Measurements from ENCODE around the gene CTNNA2. TPM values are rescaled to one million over a fixed set of nuclear protein-coding genes. Genes with fewer than 3 reads are reported as not detected.
"Not testable (repeated sequence)": the region's sequence is repeated elsewhere in the genome, so short reads cannot be mapped to it uniquely, and the experiment has no call there.

The CTNNA2 gene
- total RNA-seq, 1 donor from 2014 or later: not detected

DNA sequence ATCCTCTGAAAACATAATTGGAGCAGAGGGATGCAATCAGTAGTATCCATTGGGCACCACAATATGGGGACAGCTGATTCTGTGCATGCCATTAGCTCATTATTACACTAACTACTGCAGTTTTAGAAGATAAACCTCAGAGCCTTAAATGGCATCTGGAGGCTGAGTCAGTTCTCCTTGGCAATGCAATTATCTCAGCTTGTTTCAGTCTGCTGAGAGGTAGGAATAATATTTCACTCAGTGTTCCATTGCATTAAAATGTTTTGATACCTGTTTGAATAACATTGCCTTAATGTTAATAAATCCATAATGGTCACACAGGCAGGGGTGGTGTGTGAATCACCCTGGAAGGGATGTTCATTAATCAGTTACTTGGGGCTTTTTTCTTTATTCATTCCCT, 482.1 kb downstream of the CTNNA2 start:
- ATAC-seq (no peak), DNase-seq (no peak)
- intact Hi-C loops (cut with micrococcal nuclease): no loop called here

DNA sequence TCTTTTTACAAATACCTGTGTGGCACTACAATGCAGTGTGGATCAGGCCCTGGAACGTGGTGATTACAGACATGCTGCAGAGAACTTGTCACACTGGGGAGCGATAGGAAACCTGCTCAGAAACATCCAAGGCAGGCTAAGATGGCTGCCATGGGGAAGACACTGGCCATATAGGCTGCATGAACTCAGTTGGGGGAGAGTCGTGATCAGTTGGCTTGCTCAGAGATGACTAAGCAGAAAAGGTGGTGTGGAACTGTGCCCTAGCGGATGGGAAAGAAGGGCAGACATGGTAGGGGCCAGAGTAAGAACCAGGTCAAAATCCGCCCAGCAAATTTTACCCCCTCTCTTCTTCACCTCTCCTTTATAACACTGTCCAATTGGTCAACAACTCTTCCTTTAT, 483.9 kb downstream of the CTNNA2 start:
- DNase-seq: no peak
- ATAC-seq: no peak
- intact Hi-C loops (cut with micrococcal nuclease): no loop called here

DNA sequence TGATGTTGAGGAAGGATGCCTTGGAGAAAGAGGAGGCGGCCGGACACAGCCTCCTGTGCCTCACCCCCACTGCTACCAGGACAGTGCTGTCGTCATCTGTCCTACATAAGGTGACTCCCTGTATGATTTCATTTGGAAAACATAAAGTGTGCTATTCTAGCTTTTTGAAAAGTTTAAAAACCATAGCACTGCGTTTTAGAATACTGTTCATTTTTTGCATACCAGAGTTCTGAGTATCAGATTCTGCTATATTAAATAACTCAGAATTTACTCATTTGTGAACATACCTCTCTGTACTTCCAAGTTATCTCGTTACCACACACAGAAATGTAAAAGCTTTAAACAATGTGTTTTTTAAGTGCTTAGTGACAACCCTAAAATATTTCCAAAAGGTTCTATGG, 488.9 kb downstream of the CTNNA2 start:
- no peak for DNase-seq
- no peak for ATAC-seq
- intact Hi-C loops (cut with micrococcal nuclease): no loop called here

DNA sequence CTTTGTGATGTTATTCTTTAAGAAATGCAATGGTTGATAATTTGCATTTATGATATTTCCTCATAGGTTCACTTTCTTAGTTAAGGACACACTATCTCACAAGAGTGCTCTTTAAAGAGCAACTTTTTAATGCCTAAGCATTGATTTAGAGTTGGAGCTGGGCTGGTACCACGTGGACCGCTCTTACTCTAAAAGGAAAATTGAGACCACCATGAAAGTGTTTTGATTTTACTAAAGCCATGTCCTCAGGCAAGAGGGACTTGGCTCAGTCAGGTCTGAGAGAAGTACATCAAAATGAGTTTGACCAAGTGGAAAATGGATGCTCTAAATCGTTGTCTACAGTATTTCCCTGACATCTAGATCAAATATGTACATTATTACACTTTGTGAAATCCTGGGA, 489.3 kb downstream of the CTNNA2 start:
- intact Hi-C loops (cut with micrococcal nuclease): no loop called here
- DNase-seq (no peak), ATAC-seq (no peak)

DNA sequence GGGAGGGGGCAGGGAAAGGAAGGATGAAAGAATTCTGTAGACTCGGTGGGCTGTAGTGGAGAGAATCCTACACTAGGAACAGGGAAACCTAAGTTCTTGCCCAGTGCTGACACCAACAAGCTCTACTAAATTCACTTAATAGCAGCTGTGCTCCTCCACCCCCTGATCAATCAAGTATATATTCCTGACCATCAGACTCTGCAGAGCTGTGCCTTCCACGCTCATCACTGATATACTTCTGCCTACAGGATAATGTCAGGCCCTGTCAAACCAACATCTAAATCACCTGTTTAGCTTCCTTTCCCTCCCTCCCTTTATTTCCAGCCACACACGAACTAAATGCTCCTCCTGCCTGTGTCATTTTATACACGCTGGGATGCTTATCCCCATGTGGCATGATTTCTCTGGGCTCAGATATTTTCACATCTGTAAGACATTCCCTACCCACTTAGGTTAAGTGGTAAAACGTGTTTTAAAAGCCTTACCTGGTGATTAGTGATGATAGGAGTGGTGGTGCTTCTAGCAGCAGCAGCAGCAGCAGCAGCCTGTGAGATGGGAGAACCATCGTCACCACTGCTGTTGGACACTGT, 489.8 kb downstream of the CTNNA2 start:
- no peak for DNase-seq
- ATAC-seq: no peak
- intact Hi-C loops (cut with micrococcal nuclease): no loop called here

DNA sequence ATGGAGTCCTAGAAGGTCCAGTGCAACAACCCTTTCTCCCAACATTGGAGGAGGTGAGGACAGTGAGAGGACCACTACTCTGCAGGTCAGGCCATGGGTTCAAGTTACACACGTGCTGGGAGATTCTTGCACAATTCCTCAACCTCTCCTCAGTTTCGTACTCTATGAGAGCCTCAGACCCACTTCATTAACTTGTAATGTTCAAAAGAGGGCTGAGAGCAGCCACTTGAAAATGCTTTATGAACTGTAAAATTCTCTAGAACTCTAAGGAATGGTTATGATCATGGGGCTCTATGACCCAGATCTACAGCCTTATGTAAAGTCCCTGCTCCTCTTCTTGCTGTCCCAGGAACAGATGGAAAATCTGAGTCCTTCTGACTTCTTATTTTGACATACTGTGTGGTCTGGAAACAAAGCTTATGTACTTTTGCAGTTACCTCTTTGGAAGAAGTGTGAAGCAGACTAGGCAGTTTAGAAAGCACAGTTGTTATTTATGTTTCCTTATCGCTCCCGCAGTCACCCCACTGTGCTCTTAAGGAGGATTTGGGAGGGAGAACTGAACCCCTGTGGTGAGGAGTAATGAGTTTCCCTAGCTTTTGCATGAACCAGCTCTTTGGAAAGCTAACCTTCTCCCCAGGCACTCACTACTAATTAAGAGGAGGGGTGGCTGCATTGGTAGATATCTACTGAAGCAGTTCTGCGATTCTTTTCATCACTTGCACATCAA, 495.1 kb downstream of the CTNNA2 start:
- intact Hi-C loops (cut with micrococcal nuclease): no loop called here
- DNase-seq (no peak), ATAC-seq (no peak)

DNA sequence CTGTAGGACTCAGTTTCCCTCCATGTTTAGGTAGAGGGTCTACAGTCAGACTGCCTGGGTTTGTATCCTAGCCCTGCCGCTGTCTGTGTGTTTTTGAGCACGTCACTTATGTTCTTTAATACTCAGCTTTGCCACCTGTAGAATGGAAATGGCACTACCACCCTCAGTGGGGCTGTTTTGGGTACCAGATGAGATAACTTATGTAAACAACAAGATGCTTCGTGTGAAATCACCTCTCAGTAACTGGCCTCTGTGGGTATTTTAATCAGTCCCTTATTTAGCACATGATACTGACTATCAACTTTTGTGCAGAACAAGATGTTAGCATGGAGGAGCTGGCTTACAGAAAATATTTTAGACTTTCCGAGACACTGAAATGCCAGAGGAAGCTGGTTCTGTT, 495.7 kb downstream of the CTNNA2 start:
- intact Hi-C loops (cut with micrococcal nuclease): no loop called here
- no peak for DNase-seq
- ATAC-seq: no peak

DNA sequence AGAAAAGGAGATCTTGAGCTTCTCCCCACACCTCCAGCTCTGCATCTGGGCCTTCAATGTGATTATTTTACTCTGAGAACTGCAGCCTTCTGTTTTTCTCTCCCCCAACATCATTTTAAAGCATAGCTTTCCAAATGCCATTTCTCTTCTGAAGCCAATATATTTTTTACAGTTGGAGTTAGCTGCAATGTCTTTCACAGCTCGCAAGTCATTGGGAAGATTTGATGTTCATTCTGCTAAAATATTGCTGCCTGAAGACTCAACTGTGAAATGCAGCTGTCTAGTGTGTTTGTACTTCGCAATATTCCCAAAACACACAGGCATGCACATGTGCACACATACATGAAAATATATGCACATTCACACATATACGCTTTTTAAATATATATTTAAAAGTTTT, 496.4 kb downstream of the CTNNA2 start:
- DNase-seq: no peak
- no peak for ATAC-seq
- intact Hi-C loops (cut with micrococcal nuclease): no loop called here

DNA sequence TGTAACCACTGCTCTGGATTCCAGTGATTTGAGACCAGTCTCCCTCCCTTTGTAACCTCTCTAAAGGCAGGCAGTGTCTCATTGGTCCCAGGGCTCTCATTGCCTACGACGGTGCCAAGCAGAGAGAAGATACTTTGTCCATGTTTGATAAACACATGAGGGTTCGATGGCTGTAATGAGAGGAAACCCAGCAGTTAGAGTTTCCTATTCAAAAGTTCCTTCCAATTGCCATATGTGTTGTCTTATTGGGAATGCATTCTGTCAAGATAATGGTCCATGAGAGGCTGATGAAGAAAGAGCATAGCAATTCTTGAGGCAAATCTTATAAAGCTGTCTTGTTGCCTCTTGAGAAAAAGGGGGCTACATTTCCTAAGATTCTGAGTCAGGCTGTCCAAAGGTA, 499.2 kb downstream of the CTNNA2 start:
- no peak for ATAC-seq
- intact Hi-C loops (cut with micrococcal nuclease): no loop called here
- DNase-seq: no peak

DNA sequence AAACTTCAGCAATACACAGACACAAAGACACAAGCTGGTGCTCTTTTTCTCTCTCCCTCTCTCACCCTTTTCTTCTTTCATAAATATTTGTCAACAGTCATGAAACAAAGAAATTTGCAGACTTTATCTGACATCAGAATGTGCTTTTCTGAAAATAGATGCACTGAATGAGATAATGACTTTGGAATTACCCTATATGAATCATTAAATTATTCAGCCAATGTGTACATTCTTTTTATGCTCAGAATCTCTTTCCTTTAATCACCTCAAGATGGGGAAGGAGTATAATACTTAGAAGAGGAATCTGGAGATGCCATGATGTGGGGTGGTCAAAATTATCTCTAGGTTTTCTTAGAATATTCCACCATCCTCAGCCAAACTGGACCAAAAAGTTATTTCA, 501.8 kb downstream of the CTNNA2 start:
- ATAC-seq: no peak
- intact Hi-C loops (cut with micrococcal nuclease): no loop called here
- DNase-seq: no peak

DNA sequence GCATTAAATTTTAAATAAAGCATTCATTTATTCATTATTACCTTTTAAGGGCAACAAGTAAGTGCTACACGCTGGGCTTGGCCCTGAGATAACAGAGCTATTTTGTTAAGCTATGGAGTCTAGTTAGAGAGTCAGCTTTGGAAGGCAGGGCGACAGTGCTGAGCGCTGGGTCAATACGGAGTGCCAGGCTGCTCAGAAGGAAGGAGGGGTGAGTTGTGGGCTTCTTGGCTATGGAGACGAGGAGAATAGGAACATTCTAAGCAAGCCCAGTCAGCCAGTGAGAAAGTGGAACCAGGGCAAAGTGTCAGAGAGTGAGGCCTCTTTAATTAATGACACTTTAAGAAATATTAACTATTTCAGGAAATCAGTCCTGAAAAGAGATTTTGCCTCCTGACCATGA, 503.3 kb downstream of the CTNNA2 start:
- intact Hi-C loops (cut with micrococcal nuclease): no loop called here
- ATAC-seq: no peak

DNA sequence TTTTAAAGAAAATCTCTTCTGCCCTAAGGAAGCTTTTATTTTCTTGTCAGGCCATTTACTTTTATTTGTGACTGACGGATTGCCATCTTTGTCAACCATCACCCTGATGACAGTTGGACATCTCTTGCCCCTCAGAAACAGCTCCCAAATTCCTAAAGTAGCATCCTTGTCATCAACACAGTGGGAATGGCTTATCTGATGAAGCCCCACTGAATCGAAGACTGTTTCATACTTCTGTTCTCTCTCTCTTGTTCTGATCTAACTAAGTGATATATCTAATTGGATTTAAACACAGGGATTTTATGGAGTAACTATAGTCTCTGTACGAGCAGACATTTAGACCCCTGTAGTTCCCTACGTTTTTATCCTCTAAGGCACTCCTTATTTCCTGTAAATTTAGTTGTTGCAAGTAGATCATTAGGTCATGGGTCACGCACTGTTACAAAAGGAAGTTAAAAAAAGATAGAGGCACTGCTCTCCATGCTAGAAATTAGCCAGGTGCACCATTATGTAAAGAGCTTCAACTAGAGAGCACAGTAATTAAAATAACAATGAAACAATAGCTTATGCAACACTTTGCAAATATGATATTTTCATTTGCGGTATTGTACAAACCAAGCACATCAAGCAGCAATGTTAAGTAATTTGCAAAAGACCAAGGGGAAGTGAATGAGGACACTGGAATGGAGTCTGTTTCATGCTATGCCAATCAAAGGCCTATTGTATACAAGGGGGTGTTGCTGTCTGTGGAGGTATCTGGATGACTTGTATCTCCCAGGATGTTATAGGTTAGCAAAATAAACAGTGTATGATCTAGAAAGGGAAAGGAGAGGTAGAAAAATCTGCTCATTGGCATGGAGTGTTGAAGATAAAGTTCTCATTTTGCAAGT, 507.0 kb downstream of the CTNNA2 start:
- DNase-seq (no peak), ATAC-seq (no peak)
- intact Hi-C loops (cut with micrococcal nuclease): no loop called here

More for the DNA sequence above, 503.3 kb downstream of the CTNNA2 start:
- DNase-seq: no peak

DNA sequence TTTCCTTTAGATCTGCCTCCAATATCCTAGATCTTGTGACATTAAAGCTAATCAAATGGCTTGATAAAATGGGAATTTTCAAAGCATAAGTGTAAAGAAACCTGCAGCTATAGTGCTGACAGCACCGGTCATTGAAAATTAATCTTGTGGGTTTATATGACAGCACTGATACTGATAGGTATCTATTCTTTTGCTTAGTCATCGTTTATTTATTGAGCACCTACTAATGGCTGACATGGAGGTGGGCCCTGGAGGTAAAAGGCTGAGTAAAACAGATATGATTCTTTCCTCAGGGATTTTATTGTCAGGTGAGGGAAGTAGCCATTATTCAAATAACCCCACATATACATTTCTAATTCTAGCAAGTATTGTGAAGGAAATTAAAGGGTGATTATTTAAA, 509.2 kb downstream of the CTNNA2 start:
- intact Hi-C loops (cut with micrococcal nuclease): no loop called here

DNA sequence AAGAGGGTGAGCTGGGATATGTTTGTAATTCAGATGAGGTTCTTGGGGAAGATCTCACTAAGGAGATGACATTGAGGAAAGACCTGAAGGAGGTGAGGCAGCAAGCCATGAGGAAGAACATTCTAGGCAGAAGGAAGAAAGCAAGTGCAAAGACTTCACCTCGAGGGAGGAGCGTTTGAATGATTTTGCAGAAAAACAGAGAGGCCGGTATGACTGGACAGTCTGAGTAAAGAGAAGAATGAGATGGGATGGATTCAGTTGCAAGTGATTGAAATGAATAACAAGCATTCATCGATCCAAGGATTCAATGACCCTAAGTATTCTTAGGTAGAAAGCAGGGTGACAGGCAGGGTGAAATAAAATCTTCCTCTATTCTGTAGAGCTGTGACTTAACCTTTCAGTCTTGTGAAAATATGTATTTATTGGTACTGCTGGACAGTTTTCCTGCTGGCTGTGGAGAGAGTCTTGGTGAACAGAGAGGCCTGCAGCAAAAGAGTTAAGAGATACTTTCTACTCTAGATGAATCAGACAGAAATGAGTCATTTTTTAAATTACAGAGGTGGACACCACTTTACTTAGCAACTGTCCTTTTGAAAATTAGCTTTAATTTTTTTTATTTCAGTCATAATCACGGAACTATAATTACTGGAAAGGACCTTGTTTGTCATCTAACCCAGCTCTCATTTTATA, 513.3 kb downstream of the CTNNA2 start:
- ATAC-seq (no peak), DNase-seq (no peak)
- intact Hi-C loops (cut with micrococcal nuclease): no loop called here

More for the DNA sequence above, 509.2 kb downstream of the CTNNA2 start:
- DNase-seq (no peak), ATAC-seq (no peak)

DNA sequence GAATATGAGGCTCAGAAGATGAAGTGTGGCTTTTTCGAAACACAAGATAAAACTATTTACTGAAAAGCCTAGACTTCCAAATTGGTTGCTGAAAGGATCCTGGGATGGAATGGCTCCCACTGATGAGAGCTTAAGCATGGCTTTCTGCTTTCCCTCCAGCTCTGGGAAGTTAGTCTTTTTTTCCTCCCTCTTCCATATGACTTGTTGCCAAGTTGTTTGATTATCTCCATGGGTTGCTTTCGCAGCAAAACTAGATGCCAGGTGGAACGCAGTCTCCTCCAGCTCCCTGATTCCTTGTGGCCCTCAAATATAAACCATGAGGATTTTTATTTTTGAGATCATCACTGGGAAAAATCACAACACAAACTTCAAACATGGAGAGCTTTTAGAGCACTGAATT, 515.2 kb downstream of the CTNNA2 start:
- no peak for DNase-seq
- ATAC-seq: no peak
- intact Hi-C loops (cut with micrococcal nuclease): no loop called here

DNA sequence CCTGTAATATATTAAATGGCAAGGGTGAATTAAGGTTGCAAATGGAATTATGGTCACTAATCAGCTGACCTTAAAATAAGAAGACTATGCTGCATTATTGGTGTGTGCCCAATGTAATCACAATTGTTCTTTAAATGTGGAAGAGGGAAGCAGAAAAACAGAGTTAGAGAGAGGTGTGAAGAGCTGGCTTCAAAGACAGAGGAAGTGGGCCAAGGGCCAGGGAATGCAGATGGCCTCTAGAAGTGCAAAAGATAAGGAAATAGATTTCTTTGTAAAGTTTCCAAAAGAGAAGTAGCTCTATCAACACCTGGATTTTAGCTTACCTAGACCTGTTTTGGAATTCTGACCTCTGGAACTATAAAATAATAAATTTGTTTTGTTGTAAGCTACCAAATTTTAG, 515.7 kb downstream of the CTNNA2 start:
- intact Hi-C loops (cut with micrococcal nuclease): no loop called here
- ATAC-seq (no peak), DNase-seq (no peak)

DNA sequence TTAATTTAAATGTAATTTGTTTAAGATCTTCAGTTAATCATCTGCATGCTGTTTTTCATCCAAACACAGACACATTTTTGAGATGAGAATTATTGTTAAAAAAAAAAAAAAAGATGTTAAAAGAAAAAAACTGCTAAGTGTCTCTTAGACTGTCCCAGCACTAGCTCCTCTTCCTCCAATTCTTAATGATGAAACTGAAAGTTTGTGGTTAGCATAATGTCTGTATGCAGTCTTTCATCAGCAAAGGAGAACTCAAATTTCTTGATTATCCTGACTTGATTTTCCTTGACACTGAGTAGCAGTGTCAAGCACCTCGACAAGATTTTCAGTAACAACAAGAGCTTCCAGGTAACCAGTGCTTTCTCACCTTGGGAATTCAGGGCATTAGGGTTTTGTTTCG, 517.3 kb downstream of the CTNNA2 start:
- intact Hi-C loops (cut with micrococcal nuclease): no loop called here
- ATAC-seq: no peak
- no peak for DNase-seq

DNA sequence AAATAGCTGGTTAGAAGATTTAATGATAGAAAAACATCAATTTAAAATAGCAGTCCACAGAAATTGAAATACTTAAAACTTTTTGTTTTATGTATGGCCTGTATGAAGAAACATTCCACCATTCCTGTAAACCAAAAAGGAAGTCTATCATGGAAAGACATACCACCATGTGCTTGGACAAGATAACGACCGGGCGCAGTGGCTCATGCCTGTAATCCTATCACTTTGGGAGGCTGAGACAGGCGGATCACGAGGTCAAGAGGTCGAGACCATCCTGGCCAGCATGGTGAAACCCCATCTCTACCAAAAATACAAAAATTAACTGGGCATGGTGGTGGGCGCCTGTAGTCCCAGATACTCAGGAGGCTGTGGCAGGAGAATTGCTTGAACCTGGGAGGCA, 519.8 kb downstream of the CTNNA2 start:
- DNase-seq; intact Hi-C loops (cut with micrococcal nuclease); ATAC-seq: not testable (repeated sequence)

DNA sequence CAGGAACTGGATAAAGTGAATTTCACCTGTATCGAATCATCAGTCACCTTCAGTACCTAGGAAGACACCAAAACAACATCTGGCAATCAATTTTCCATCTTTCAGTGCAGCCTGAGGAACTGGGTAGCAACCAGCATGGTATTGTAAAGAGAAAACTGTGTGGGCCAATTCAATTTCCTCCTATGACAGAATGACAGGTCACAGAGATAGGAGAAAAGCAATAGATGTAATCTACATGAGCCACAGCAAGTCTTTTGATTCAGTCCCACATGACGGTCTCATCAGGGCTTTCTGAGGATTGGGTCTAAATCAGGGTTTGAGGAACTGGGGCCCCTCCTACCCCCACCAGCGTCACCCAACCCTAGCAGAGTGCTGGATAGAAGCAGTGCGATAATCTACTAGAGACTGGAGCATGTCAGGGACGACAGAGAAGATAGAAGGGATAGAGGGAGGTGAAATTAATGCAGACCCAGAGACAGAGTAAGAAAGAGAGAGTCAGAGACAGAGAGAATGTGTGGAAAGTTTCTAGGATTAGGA, 523.0 kb downstream of the CTNNA2 start:
- intact Hi-C loops (cut with micrococcal nuclease): no loop called here
- DNase-seq: no peak
- ATAC-seq: no peak

DNA sequence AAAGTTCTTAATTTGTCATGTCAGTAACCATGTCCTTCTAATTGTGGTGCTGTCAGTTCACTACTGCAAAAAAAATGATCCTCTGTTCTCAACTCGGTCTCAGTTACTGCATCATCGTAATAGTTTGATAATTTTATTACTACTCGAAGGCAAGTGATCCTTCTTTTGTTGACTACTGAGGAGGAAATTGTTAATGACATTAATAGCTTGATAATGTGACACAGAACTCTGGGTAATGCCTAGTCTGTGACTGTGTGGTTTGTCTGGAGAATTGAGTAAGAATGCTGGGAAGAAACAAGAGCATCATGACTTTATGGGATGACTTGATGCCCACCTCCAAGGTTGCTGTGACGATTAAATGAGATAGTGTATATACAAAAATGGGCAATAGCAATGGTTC, 524.5 kb downstream of the CTNNA2 start:
- DNase-seq (no peak), ATAC-seq (no peak)
- intact Hi-C loops (cut with micrococcal nuclease): no loop called here
